ENCODE results near the gene CYP1B1. TPM values are rescaled to one million over a fixed set of nuclear protein-coding genes. Genes with fewer than 3 reads are reported as not detected.

CYP1B1 gene
- polyA plus RNA-seq, 3 donors from 2014 or later, result 0.49 to 1.7 (median 1.2) TPM

DNA sequence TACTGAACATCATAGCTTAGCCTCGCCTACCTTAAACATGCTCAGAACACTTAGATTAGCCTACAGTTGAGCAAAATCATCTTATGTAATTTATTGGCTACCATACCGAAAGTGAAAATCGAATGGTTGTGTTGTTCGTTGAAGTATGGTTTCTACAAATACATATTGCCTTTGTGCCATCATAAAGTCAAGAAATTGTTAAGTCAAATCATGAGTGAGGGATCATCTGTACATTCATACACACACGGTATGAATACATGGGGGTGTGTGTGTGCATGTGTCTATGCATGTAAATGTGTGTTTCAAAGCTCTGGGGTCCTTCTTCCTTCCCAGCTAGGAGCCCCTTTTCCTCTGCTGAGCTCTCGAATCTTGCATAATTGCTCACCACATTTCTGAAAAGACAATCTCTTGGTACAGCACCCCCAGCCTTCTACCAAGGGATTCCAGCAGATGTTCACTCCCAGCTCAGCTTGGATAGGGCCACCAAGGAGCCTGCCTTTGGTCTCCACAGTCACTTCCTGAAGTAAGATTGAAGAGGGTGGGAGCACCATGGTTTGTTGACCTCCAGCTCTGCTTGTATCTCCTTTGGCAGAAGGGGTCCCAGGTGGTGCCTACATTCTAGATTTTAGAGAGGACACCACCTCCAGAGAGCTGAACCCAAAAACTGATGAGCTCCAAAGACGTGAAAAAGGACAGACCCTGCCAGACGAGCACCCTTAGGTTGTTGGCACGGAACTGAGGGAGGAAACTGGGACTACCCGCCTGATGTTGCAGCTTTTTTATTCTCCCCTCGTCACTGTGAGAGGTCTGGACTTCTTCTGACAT lies 33.2 kb upstream of the CYP1B1 start:
- Mint-ChIP-seq H3K4me3 (no peak overlapping the region), H3K27me3 (ENCODE audit: low read depth in 3 of 3) (peaks cover 2 to 14% (median 11%) of the 10 kb centered on the region in 3 donors), H3K36me3 (peaks cover 0 to 3% (median 0%) of the 10 kb centered on the region in 3 donors), H3K4me1 (no peaks in the 10 kb centered on the region), H3K27ac (no peak overlapping the region), H3K9me3 (peaks cover 0 to 5% (median 0%) of the 10 kb centered on the region in 6 donors)
- no peak for DNase-seq

DNA sequence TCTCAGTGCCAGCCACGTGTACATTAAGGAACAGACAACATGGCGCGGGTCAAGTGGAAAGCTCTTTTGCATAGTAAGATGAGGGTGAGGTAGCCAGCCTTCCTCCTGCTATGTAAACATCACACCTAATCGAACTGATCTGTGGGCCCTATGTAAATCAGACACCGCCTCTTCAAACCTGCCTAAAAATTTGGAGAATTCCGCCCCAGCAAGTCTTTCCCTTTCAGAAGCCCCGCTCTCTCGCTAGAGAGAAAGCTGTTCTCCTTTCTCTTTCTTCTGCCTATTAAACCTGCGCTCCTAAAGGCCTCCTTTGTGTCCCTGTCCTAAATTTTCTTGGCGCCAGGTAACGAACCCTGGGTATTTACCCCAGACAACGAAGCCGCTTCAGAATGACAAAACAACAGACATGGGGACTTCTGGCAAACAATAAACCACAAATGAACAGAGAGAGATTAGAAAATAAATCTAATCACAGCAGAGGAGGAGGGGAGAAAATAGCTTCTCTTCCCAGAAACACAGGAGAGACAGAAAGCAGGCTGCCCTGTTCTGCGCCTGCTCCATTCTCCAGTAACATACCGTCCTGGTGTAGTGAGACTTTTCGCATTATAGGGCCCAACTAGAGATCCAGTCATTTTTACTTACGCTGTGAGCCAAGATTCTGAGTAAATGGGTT lies 31.9 kb upstream of the CYP1B1 start:
- H3K36me3 Mint-ChIP-seq, result peaks cover 0 to 3% (median 0%) of the 10 kb centered on the region in 3 donors

DNA sequence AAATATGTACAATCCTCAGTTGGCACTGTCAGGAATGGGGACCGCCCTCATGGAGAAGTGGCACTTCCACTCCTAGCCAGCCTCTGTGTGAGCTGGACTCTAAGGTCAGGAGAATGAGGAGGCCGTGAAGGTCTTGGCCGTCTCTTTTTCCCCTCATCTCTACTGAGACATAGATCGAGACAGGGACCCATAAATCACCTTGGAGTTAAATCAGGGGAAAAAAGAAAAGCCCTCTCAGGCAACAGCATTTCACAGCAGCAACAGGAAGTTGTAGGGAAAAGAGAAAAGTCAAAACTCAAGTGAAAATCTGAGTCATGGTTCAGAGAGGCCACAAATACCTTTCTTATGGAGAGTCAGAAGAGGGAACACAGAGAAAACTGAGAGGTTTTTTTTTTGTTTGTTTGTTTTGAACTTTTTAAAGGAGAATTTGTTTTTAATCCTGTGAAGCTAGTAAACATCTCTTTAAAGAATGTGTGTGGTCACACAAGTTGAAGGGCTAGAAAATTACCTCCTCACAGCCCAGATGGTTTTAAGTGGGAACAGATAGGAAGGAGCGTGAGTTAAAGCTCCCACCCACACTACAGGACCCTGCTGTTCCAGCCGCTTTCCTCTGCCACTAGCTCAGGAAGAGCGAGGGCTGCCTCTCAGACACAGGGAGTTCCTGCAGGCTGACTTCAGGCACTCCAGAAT lies 30.6 kb upstream of the CYP1B1 start:
- Mint-ChIP-seq H3K27ac (no peak overlapping the region), H3K9me3 (peaks cover 0 to 3% (median 0%) of the 10 kb centered on the region in 6 donors), H3K4me3 (no peak overlapping the region), H3K4me1 (no peaks in the 10 kb centered on the region), H3K36me3 (peaks cover 0 to 3% (median 0%) of the 10 kb centered on the region in 3 donors), H3K27me3 (ENCODE audit: low read depth in 3 of 3) (peaks cover 4 to 9% (median 5%) of the 10 kb centered on the region in 3 donors)
- DNase-seq, result no peak

More for the DNA sequence above, 31.9 kb upstream of the CYP1B1 start:
- no peak for DNase-seq
- Mint-ChIP-seq H3K9me3 (peaks cover 0 to 5% (median 0%) of the 10 kb centered on the region in 6 donors), H3K4me1 (no peaks in the 10 kb centered on the region), H3K27me3 (ENCODE audit: low read depth in 3 of 3) (peaks cover 4 to 14% (median 10%) of the 10 kb centered on the region in 3 donors), H3K4me3 (no peak overlapping the region), H3K27ac (no peak overlapping the region)

DNA sequence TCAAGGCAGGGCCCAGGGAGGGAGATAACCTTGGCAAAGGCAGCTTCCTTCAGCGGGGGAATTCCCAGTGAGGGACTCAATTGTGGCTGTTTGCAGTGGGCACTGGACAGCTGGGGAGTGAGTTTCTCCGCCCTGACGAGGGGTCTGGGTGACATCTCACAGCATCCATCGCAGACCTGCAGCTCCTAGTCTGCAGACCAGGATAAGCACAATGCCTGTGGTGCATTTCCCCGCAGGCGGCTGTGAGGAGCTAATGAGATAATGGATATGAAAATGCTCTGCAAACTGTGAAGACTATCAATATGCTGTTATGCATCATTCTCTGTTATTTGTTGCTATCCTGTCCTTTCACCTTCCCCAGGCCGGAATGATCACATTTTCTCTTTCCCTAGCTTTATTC lies 30.0 kb upstream of the CYP1B1 start:
- no peak for DNase-seq
- Mint-ChIP-seq H3K9me3 (peaks cover 0 to 3% (median 0%) of the 10 kb centered on the region in 6 donors), H3K4me3 (no peak overlapping the region), H3K4me1 (no peaks in the 10 kb centered on the region), H3K27ac (no peak overlapping the region), H3K27me3 (ENCODE audit: low read depth in 3 of 3) (peaks cover 2 to 9% (median 4%) of the 10 kb centered on the region in 3 donors), H3K36me3 (peaks cover 0 to 3% (median 0%) of the 10 kb centered on the region in 3 donors)

DNA sequence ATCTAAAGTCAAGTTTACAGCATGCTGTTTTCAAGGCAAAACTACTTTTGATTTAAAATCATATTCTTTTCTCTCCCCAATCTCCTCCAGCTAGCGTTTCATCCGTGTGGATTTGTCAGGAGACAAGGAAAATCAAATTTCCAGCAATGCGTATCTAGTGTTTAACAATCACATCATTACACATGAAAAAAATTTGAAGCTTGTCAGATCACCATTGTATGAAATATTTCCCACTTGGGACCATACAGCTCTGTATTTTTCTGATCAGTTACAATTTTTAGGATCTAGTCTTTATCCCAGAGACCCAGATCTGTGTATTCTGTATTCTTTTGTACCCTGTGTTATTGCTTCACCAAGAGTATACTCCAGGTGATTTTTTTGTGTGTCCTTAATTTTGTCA lies 28.6 kb upstream of the CYP1B1 start:
- no peak for DNase-seq
- H3K36me3 Mint-ChIP-seq, result no peaks in the 10 kb centered on the region
- H3K4me1 Mint-ChIP-seq, result no peaks in the 10 kb centered on the region
- no peak overlapping the region for H3K4me3 Mint-ChIP-seq
- H3K27me3 Mint-ChIP-seq (ENCODE audit: low read depth in 3 of 3), result peaks cover 3 to 19% (median 5%) of the 10 kb centered on the region in 3 donors
- H3K9me3 Mint-ChIP-seq, result peaks cover 0 to 4% (median 0%) of the 10 kb centered on the region in 6 donors
- H3K27ac Mint-ChIP-seq, result no peak overlapping the region

DNA sequence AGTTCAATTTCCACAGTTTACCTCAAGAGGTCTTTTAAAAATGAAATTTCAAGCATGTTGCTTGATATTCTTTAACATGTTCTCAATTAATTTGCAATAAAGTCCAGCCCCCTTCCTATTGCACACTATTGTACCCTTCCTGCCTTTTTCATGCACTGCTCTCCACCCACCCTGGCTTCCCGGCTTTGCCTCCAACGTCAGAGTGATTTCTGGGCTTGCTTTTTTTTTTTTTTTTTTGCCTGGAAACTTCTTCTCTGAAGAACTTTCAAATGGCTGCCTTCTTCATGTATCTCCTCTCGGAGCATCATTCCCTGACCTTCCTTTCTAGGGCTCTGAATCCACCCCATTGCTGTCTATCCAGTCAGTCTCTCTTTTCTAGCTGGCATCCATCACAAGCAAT lies 24.4 kb upstream of the CYP1B1 start:
- H3K9me3 Mint-ChIP-seq, result peaks cover 0 to 6% (median 0%) of the 10 kb centered on the region in 6 donors
- H3K27ac Mint-ChIP-seq, result no peak overlapping the region
- H3K27me3 Mint-ChIP-seq (ENCODE audit: low read depth in 3 of 3), result peaks cover 9 to 32% (median 11%) of the 10 kb centered on the region in 3 donors
- H3K4me3 Mint-ChIP-seq, result no peak overlapping the region
- H3K36me3 Mint-ChIP-seq, result no peaks in the 10 kb centered on the region
- peaks cover 0 to 7% of the 10 kb centered on the region in 2 donors for H3K4me1 Mint-ChIP-seq
- no peak for DNase-seq

DNA sequence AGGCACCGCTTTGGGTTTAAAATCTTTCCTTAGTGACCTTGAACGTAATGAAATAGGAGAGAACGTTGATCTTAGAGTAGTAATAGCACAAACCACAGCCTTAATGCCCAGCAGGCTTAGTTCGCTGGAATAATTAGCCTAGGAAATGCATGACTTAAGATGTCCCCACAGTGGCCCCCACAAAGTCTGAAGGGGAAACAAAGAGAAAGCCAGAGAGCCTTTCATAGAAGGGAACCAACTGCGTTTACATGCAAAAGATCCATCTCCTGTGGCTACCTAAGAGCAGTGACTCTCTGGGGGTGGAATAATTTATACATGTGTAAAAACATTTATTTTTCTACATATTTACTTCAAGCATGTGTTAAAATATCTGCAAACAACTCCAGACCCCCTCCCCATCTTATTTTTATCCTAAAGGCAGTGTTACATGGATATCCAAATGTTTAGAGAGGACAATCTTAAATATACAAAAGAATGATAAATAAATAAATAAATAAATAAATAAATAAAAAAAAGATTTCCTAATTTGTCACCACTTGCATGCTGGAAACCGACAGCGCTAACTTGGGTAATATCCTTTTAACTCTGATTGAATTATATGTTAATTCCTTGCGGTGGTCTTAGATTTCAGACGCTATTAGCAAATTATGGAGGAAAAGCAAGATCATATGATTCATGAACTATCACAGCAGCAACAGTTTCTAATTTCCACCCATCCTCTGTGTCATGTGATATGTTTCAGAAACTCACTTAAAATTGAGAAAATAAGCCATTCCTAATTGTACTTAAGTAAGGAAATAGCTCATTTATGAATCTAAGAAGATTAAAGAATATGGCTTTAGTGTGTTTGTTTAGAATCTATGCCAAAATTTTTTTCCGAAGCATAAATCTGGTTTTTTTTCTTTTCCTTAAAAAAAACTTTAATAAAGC lies 23.4 kb upstream of the CYP1B1 start:
- H3K36me3 Mint-ChIP-seq, result no peaks in the 10 kb centered on the region
- DNase-seq, result no peak
- no peak overlapping the region for H3K4me3 Mint-ChIP-seq
- no peak overlapping the region for H3K27ac Mint-ChIP-seq
- H3K27me3 Mint-ChIP-seq (ENCODE audit: low read depth in 3 of 3), result peaks cover 8 to 34% (median 11%) of the 10 kb centered on the region in 3 donors
- peaks cover 0 to 7% of the 10 kb centered on the region in 2 donors for H3K4me1 Mint-ChIP-seq
- peaks cover 0 to 6% (median 0%) of the 10 kb centered on the region in 6 donors for H3K9me3 Mint-ChIP-seq

DNA sequence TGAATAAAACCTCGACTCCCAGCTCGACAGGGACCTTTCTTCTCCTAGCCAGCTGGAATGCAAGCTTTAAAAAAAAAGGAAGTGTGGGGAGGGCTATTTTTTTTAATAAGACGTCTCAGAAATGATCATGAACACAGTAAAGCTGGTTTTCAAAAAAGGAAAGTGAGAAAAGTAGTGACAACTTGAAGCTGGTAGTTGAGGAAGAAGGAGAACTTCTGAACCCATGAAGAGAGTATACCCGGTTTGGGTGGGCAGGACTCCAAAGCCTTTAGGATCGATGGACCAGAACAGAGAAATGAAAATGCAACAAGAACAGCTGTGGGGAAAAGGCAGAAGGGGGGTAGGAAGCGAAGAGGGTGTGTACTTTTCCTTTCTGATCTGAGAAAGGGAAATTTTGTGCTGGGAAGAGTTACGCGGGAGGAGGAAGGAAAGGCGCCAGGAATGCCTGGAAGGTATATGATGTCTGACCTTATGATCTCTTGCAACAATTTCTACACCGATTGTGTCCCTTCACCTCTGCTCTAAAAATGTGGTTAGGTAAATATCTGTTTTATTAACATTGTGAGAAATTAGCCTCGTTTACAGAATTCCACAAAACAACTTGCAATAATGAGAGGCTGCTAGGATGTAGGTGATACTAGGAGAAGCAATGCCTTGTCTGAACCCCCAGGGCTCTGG lies 22.6 kb upstream of the CYP1B1 start:
- Mint-ChIP-seq H3K36me3 (no peaks in the 10 kb centered on the region), H3K4me3 (no peak overlapping the region), H3K27ac (no peak overlapping the region), H3K27me3 (ENCODE audit: low read depth in 3 of 3) (peaks cover 6 to 34% (median 13%) of the 10 kb centered on the region in 3 donors), H3K4me1 (peaks cover 0 to 7% of the 10 kb centered on the region in 2 donors), H3K9me3 (peaks cover 0 to 6% (median 0%) of the 10 kb centered on the region in 6 donors)
- DNase-seq, result no peak

DNA sequence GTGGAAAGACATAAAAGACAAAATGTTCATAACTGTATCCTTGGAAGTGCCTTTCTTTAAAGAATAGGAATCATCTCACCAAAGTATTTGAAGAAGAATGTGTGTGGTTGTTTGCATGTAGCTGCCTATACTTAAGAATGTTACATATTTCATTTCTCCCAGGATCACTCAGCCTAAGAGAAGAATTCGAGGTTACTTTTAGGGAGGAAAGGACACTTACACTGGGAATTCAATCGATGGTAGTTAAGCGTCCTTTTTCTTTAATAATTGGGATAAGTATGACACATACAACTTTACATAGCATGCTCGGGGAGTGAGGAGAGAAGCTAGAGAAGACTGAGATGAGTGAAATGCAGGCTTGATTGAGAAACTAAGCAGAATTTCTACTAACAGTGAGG lies 22.0 kb upstream of the CYP1B1 start:
- peaks cover 0 to 3% (median 0%) of the 10 kb centered on the region in 6 donors for H3K9me3 Mint-ChIP-seq
- no peaks in the 10 kb centered on the region for H3K36me3 Mint-ChIP-seq
- H3K27ac Mint-ChIP-seq, result no peak overlapping the region
- DNase-seq, result no peak
- H3K27me3 Mint-ChIP-seq (ENCODE audit: low read depth in 3 of 3), result peaks cover 6 to 34% (median 17%) of the 10 kb centered on the region in 3 donors
- H3K4me3 Mint-ChIP-seq, result no peak overlapping the region
- H3K4me1 Mint-ChIP-seq, result peaks cover 0 to 7% of the 10 kb centered on the region in 2 donors

DNA sequence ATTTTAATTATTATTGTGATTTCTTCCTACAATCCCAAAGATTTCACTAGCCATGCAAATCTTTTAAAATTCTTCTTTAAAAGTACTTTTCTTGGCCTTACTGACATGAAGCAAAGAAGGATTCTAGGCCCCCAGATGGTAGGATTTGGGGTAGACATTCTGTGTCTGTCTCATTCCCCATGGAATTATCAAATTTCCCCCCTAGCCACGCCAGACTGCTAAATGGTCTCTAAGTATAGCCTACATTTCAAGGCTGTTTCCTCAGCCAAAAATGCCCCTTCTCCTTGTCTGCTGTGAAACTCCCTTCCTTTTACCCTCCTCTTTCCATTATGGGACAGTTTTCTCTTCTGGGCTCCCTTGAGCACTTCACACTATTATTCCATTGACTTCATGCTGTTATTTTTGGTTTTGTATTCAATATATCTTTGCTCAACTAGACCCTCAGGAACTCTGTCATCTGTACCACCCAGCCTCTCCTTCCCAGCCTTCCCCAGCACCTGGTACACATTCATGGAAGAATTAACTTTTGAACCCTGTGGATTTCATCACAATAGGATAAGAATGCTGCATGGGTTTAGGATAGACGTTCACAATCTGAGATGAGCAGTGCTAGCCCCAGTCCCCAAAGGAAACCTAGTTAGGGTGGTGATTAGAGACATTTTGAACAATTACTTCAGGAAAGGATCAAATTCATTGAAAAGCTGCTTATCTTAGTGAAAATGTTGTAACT lies 21.5 kb upstream of the CYP1B1 start:
- Mint-ChIP-seq H3K27me3 (ENCODE audit: low read depth in 3 of 3) (peaks cover 6 to 33% (median 20%) of the 10 kb centered on the region in 3 donors), H3K4me1 (peaks cover 0 to 7% of the 10 kb centered on the region in 2 donors), H3K27ac (no peak overlapping the region), H3K4me3 (no peak overlapping the region), H3K36me3 (no peaks in the 10 kb centered on the region), H3K9me3 (peaks cover 0 to 3% (median 0%) of the 10 kb centered on the region in 6 donors)
- no peak for DNase-seq

DNA sequence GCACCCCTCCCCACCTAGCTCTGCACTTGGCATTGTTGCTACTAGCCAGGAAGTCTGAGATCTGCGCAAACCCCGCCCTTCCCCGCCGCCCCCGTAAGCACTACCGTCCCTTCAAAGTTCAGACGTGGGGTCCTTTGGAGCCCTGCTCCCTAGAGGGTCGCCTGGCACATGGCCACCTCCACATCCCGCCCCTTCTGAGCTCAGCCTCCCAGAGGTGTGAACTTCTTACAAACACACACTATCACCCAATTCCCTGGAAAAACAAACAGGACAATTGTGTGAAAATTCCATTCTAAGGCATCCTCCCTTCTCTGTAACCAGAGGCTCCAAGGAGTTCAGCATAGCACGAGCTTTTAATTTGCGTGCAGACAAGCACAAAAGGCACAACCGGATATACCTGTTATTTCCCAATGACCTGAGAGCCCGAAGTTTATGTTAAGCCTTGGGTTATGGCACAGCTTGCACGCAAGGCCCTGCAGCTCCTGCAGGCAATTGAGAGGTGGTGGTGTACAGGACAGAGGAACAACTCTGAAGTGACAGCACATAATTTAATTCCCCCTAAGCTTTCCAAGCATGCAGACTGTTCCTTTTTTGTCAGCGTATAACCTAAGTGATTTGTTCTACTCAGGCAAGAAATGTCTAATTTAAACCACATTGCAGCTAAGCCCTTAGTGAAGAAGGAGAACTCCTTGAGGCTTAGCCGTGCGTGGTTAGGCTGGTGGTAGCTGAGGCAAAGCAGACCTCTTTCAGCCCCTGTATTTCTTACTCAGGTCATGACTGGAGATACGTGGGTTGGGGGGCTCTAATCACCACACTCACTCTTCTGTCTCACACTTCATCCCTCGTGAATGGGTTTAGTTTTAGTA lies 20.3 kb upstream of the CYP1B1 start:
- no peak overlapping the region for H3K27ac Mint-ChIP-seq
- H3K4me1 Mint-ChIP-seq, result peaks cover 0 to 7% of the 10 kb centered on the region in 2 donors
- H3K9me3 Mint-ChIP-seq, result peaks cover 0 to 3% (median 0%) of the 10 kb centered on the region in 6 donors
- peaks cover 6 to 32% (median 22%) of the 10 kb centered on the region in 3 donors for H3K27me3 Mint-ChIP-seq (ENCODE audit: low read depth in 3 of 3)
- no peak overlapping the region for H3K4me3 Mint-ChIP-seq
- H3K36me3 Mint-ChIP-seq, result no peaks in the 10 kb centered on the region
- DNase-seq, result no peak

All from immature natural killer cell (primary cell).